ENCODE data around the gene CREG1. TPM values are rescaled to one million over a fixed set of nuclear protein-coding genes. Genes with fewer than 3 reads are reported as not detected.
"Not testable (repeated sequence)": the region's sequence is repeated elsewhere in the genome, so short reads cannot be mapped to it uniquely, and the experiment has no call there.

Gene CREG1
- total RNA-seq, 2 experiments from 2014 or later = 8.0 to 8.2 TPM

DNA sequence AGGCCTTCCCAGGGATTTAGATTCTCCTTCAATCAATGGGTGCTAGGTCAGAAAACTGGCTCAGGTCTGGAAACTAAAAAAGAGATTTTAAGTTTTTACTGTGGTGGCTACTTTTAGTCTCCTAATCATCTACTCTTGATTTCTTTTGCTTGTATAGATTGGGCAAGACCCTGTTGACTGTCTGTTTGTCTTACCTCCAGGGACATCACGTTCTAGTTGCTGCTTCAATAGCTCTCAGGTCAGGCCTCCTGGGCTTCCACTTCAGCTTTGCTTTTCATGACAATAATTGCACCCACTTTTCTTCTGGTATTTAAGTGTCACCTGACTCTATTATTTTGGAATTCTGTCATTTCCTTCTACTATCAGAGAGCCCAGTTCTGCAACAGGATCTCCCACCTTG is 28.5 kb upstream of the CREG1 start:
- H3K4me1 Mint-ChIP-seq = no peaks in the 10 kb centered on the region
- H3K9me3 Mint-ChIP-seq = no peaks in the 10 kb centered on the region
- H3K4me3 Mint-ChIP-seq = no peak overlapping the region
- DNase-seq = no peak
- H3K27me3 Mint-ChIP-seq = peaks cover 5% of the 10 kb centered on the region
- no peaks in the 10 kb centered on the region for H3K36me3 Mint-ChIP-seq (ENCODE audit: low read depth)
- no peak overlapping the region for H3K27ac Mint-ChIP-seq
- ChIA-PET POLR2A (no interaction called here), CTCF (interaction anchor here (1.3 to 1.4 kb wide), 2 partner anchors 31 to 133 kb away, joined by 3 read pairs; no protein-coding TSS in a partner anchor)

DNA sequence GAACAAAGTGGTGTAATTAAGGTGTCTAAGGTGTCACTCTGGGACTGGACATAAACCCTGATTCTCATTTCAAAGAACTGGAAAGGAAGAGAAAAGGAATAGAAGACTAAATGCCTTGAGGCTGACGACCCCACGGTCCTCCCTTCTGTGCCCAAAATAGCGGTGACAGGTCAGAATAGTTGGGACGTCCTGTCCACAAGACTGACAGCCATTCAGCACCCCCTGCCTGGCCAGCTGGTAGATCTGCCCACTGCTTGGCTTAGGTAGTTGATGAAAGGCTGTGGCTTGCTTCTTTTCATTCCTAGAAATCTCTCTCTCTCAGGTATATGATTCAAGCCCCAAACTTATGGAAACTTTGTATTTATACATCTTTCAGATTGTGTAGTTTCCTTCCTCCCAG is 26.4 kb upstream of the CREG1 start:
- Mint-ChIP-seq H3K4me3 (no peak overlapping the region), H3K4me1 (no peaks in the 10 kb centered on the region), H3K27ac (no peak overlapping the region), H3K36me3 (ENCODE audit: low read depth) (no peaks in the 10 kb centered on the region), H3K27me3 (peaks cover 15% of the 10 kb centered on the region), H3K9me3 (no peaks in the 10 kb centered on the region)
- ChIA-PET POLR2A (no interaction called here), CTCF (interaction anchor here (0.7 kb wide), 1 partner anchor 23 kb away, joined by 10 read pairs; no protein-coding TSS in a partner anchor)
- DNase-seq = no peak

DNA sequence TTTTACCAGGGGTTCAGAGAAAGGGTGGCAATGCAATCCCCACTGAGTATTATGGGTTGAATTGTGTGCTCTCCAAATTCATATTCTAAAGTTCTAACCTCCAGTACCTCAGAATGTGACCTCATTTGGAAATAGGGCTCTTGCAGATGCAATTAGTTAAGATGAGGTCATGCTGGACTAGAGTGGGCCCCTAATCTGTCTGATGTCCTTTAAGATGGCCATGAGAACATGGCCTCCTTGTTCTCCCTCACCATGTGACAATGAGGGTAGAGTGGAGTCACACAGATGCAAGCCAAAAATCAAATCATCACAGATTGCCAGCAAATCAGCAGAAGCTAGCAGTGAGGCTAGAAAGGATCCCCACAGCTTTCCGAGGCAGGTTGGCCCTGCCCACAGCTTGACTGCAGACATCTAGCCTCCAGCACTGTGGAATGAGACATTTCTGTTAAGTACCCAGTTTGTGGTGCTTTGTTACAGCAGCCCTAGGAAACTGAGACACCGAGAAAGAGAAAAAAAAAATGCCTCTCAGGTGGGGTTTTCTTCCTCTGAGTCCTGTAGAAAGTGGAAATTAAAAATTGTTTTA is 25.5 kb upstream of the CREG1 start:
- Mint-ChIP-seq H3K9me3 (no peaks in the 10 kb centered on the region), H3K36me3 (ENCODE audit: low read depth) (no peaks in the 10 kb centered on the region), H3K27me3 (peaks cover 15% of the 10 kb centered on the region), H3K4me1 (no peaks in the 10 kb centered on the region), H3K4me3 (no peak overlapping the region), H3K27ac (no peak overlapping the region)
- DNase-seq = no peak
- CTCF ChIA-PET = interaction anchor here (0.6 to 0.7 kb wide), 3 partner anchors 22 to 379 kb away, joined by 3 to 10 read pairs (median 3); no protein-coding TSS in a partner anchor
- POLR2A ChIA-PET = no interaction called here

DNA sequence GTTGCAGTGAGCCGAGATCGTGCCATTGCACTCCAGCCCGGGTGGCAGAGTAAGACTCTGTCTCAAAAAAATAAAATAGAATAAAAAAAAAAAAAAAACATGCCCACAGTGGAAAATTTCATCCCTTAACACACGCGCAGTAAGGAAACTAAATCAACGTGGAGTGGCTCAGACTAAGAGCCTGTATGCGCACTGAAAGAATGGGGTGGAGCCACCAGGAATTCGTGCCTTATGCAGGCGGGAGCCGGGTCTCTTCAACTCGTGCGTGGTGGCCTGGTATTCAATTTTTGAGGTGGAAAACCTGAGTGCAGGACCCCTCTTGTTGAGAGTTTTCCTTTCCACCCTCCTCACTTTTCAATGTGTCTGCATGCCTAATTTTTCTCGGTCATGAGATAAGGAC is 22.1 kb upstream of the CREG1 start:
- Mint-ChIP-seq H3K4me1 (no peaks in the 10 kb centered on the region), H3K27ac (no peak overlapping the region), H3K36me3 (ENCODE audit: low read depth) (peaks cover 4% of the 10 kb centered on the region), H3K27me3 (peaks cover 19% of the 10 kb centered on the region), H3K9me3 (peaks cover 3% of the 10 kb centered on the region), H3K4me3 (no peak overlapping the region)
- ChIA-PET CTCF (interaction anchor here (1.8 kb wide), 1 partner anchor 11 kb away, joined by 5 read pairs; no protein-coding TSS in a partner anchor), POLR2A (no interaction called here)
- no peak for DNase-seq

DNA sequence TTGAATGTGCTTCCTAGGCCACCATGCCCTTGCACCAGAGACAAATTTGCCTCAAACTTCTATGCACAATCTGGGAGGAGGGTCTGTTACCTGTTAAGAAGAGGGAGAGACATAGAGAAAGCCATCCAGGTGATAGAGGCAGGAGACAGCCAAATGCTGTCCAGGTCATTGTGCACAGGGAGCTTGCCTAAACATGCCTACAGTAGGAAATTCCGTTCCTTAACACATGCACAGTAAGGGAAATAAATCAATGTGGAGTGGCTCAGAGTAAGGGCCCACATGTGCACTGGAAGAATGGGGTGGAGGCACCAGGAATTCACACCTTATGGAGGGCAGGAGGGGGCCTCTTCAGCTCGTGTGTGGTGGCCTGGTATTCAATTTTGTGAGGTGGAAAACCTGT is 19.5 kb upstream of the CREG1 start:
- H3K27me3 Mint-ChIP-seq = peaks cover 21% of the 10 kb centered on the region
- ChIA-PET POLR2A (no interaction called here), CTCF (interaction anchor here (1.3 to 1.9 kb wide), 2 partner anchors 9 to 13 kb away, joined by 3 to 7 read pairs; no protein-coding TSS in a partner anchor)
- H3K4me3 Mint-ChIP-seq = no peak overlapping the region
- DNase-seq = no peak
- no peaks in the 10 kb centered on the region for H3K4me1 Mint-ChIP-seq
- H3K9me3 Mint-ChIP-seq = peaks cover 3% of the 10 kb centered on the region
- peaks cover 4% of the 10 kb centered on the region for H3K36me3 Mint-ChIP-seq (ENCODE audit: low read depth)
- no peak overlapping the region for H3K27ac Mint-ChIP-seq

DNA sequence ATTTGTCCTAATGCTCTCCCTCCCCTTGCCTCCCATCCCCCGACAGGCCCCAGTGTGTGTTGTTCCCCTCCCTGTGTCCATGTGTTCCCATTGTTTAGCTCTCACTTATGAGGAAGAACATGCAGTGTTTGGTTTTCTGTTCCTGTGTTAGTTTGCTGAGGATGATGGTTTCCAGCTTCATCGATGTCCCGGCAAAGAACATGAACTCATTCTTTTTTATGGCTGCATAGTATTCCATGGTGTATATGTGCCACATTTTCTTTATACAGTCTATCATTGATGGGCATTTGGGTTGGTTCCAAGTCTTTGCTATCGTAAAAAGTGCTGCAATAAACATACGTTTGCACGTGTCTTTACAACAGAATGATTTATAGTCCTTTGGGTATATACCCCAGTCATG is 17.1 kb upstream of the CREG1 start:
- POLR2A ChIA-PET; H3K4me1 Mint-ChIP-seq; H3K9me3 Mint-ChIP-seq; H3K4me3 Mint-ChIP-seq; H3K27ac Mint-ChIP-seq; DNase-seq; H3K27me3 Mint-ChIP-seq; H3K36me3 Mint-ChIP-seq (ENCODE audit: low read depth): not testable (repeated sequence)
- CTCF ChIA-PET = interaction anchor here (0.6 to 1.1 kb wide), 2 partner anchors 9 to 800 kb away, joined by 3 to 4 read pairs; no protein-coding TSS in a partner anchor

DNA sequence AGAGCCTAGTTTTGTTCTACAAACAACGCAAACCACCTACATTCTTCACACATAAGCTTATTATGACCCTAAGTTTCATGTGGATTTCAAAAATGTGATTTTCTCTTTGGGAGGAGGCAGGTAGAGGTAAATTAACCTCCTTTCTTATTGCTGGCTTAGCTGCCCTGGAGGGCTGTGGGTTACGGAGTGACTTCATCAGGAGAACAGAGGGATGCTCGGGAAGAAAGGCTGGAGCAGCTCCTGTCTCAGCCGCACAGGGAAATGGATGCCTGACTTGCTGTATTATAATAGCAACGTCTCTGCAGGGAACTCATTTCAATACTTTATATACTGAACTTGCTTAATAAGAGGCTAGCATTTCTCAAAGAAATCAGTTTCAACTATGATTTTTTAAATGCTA is 14.1 kb upstream of the CREG1 start:
- H3K4me3 Mint-ChIP-seq = no peak overlapping the region

DNA sequence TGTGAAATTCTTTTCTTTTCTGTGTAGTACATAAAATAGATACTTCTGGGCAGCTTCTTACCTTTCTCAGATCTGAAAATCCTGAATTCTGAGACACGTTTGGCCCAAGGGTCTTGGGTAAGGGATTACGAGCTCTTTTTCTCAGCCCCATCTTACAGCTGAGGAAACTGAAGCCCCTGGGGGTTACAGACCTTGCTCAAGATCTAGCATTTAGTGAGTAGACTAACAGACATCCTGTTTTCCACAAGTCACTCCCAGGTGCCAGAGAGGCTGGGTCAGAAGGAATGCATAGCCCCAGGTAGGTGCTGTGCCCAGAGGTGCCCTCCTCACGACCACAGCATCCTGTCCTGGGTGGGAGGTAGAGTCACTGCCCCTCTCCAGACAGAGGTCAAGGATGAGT is 13.2 kb upstream of the CREG1 start:
- ChIA-PET POLR2A (no interaction called here), CTCF (interaction anchor here (1.6 kb wide), 1 partner anchor 9 kb away, joined by 4 read pairs; no protein-coding TSS in a partner anchor)
- DNase-seq = no peak
- no peak overlapping the region for H3K4me3 Mint-ChIP-seq
- H3K27me3 Mint-ChIP-seq = peaks cover 5% of the 10 kb centered on the region
- H3K36me3 Mint-ChIP-seq (ENCODE audit: low read depth) = no peaks in the 10 kb centered on the region
- H3K9me3 Mint-ChIP-seq = no peaks in the 10 kb centered on the region
- no peak overlapping the region for H3K27ac Mint-ChIP-seq
- H3K4me1 Mint-ChIP-seq = no peaks in the 10 kb centered on the region

More for the DNA sequence above, 14.1 kb upstream of the CREG1 start:
- H3K27me3 Mint-ChIP-seq = peaks cover 7% of the 10 kb centered on the region
- no peaks in the 10 kb centered on the region for H3K4me1 Mint-ChIP-seq
- ChIA-PET CTCF (no interaction called here), POLR2A (no interaction called here)
- no peak overlapping the region for H3K27ac Mint-ChIP-seq
- no peak for DNase-seq
- H3K36me3 Mint-ChIP-seq (ENCODE audit: low read depth) = no peaks in the 10 kb centered on the region
- H3K9me3 Mint-ChIP-seq = no peaks in the 10 kb centered on the region

DNA sequence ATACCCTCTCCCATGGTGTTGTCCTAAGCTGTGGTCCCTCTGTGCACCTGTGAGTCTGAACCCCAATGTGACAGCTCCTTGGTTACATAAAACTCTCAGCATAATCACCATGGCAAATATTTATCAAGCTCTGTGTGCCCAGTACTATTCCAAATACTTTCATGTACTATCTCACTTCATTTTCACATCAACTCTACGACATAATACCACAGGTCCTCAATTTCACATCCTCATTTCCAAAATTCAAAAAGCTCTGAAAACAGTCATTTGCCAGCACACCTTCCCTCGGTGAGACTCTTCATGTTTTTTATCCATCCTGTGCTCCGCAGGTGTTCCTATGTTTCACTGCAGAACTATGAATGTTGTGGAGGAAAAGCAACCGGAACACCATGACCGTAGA is 12.4 kb upstream of the CREG1 start:
- H3K36me3 Mint-ChIP-seq (ENCODE audit: low read depth) = no peaks in the 10 kb centered on the region
- no peak for DNase-seq
- H3K9me3 Mint-ChIP-seq = no peaks in the 10 kb centered on the region
- no peaks in the 10 kb centered on the region for H3K4me1 Mint-ChIP-seq
- CTCF ChIA-PET = interaction anchor here (0.6 to 2.1 kb wide), 5 partner anchors 9 to 24 kb away, joined by 3 to 5 read pairs (median 3); partner anchors contain the start of gene CREG1
- no peak overlapping the region for H3K27ac Mint-ChIP-seq
- peaks cover 5% of the 10 kb centered on the region for H3K27me3 Mint-ChIP-seq
- no peak overlapping the region for H3K4me3 Mint-ChIP-seq
- POLR2A ChIA-PET = no interaction called here

DNA sequence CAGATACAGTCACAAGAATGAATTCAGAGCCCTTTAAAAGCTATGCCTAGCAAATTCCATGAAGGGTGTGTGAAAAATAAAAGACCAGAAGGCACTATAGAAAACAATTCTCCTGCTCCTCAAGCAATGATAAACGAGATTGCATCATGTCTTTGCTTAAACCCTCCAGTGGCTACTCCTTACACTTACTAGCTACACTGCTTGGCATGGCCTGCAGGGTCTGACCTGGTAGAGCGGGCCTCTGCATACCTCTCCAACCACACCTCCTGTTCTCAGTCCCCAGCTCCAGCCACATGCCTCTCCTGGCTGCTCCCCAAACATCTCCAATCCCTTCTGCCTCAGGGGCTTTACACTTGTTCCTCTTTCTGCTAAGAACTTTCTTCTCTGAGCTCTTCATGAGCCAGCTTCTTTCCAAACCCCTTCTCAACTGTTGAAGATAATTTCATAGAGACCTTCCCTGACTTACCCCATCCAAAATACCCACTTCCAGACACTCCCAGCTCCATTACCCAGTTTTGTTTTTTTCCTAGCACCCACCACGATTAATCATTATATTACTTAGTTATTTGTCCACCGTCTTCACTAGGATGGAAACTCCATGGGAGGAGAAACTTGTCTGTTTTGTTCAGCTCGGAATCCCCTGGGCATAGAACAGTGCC is 11.2 kb upstream of the CREG1 start:
- H3K4me3 Mint-ChIP-seq = no peak overlapping the region
- ChIA-PET POLR2A (no interaction called here), CTCF (interaction anchor here (0.6 to 2.8 kb wide), 9 partner anchors 8 to 402 kb away, joined by 3 to 9 read pairs (median 3); partner anchors contain the start of gene CREG1)
- H3K27me3 Mint-ChIP-seq = peaks cover 5% of the 10 kb centered on the region
- no peaks in the 10 kb centered on the region for H3K9me3 Mint-ChIP-seq
- H3K27ac Mint-ChIP-seq = no peak overlapping the region
- H3K4me1 Mint-ChIP-seq = no peaks in the 10 kb centered on the region
- no peak for DNase-seq
- H3K36me3 Mint-ChIP-seq (ENCODE audit: low read depth) = no peaks in the 10 kb centered on the region

DNA sequence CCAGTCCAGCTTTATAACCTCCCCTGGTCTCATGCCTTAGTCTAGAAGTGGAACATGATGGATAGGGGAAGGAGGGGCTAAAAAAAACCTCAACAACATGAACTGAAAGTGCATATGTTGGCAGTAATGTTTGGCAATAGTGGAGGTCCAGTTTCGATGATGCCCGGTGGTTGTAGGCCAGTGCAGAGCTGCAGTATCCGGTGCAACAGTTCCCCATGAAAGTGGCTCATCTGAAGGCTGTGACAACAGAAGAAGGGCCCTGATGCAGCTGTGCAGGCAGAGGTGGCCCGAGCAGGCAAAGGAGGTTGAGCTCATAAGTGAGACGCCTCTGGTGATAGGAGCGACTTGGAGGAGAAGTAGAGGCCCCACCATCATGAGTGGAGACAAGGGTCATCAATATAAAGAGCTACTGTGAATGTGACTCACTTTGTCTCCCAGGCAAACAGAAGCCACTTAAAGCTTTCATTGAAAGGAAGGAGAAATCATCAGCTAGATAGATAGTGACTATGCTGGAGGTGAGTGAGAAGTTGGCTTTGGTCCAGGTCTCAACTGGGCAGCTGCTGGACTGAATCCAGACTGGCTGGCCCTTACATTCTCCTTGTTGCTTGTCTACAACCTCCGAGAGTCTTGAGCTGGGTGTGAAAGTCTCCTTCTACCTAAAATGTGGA is 10.2 kb upstream of the CREG1 start:
- no peaks in the 10 kb centered on the region for H3K9me3 Mint-ChIP-seq
- POLR2A ChIA-PET = no interaction called here

DNA sequence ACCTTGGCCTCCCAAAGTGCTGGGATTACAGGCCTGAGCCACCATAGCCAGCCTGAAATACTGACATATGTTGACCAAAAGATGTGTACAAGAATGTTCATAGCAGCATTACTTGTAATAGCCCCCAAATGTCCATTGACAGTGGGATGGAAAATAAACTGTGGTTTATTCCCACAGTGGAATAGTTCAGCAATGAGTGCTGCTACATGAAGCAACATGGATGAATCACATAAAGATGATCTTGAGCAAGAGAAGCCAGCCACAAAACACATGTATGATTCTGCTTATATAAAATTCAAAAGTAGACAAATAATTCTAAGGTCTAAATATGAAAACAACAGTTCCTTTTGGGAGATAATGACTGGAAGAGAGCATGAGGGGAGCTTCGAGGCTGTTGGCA is 9.1 kb upstream of the CREG1 start:
- H3K9me3 Mint-ChIP-seq = no peaks in the 10 kb centered on the region
- H3K4me1 Mint-ChIP-seq = no peaks in the 10 kb centered on the region
- CTCF ChIA-PET = interaction anchor here (0.6 to 2.8 kb wide), 4 partner anchors 8 to 503 kb away, joined by 3 to 9 read pairs (median 4); partner anchors contain the start of gene CREG1
- no peak overlapping the region for H3K4me3 Mint-ChIP-seq
- H3K27ac Mint-ChIP-seq = no peak overlapping the region
- DNase-seq = no peak
- no peaks in the 10 kb centered on the region for H3K36me3 Mint-ChIP-seq (ENCODE audit: low read depth)
- H3K27me3 Mint-ChIP-seq = peaks cover 13% of the 10 kb centered on the region
- POLR2A ChIA-PET = no interaction called here

More for the DNA sequence above, 10.2 kb upstream of the CREG1 start:
- no peaks in the 10 kb centered on the region for H3K36me3 Mint-ChIP-seq (ENCODE audit: low read depth)
- no peak for DNase-seq
- H3K4me3 Mint-ChIP-seq = no peak overlapping the region
- no peak overlapping the region for H3K27ac Mint-ChIP-seq
- CTCF ChIA-PET = interaction anchor here (0.6 to 2.8 kb wide), 6 partner anchors 9 to 504 kb away, joined by 3 to 9 read pairs (median 4); partner anchors contain the start of gene CREG1
- H3K4me1 Mint-ChIP-seq = no peaks in the 10 kb centered on the region
- peaks cover 8% of the 10 kb centered on the region for H3K27me3 Mint-ChIP-seq

DNA sequence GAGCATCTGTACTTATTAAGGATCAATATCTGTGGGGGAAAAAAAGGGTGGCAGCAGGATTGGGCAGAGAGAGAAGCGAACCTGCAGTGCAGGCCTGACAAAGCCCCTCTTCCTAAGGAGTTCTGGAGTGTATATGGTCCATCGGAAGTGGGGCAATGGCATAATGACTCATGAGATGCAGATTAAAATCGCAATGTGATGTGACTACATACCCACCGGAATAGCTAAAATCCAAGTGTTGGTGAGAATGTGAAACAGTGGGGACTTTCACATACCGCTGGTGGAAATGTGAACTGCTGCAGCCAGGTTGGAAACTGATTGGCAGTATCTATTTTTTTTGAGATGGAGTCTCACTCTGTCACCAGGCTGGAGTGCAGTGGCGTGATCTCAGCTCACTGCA is 8.2 kb upstream of the CREG1 start:
- Mint-ChIP-seq H3K27me3 (peaks cover 15% of the 10 kb centered on the region), H3K4me3 (no peak overlapping the region), H3K27ac (no peak overlapping the region), H3K4me1 (no peaks in the 10 kb centered on the region), H3K36me3 (ENCODE audit: low read depth) (no peaks in the 10 kb centered on the region), H3K9me3 (no peaks in the 10 kb centered on the region)
- ChIA-PET POLR2A (no interaction called here), CTCF (interaction anchor here (0.6 to 2.8 kb wide), 4 partner anchors 8 to 465 kb away, joined by 3 to 9 read pairs (median 4); partner anchors contain the start of gene CREG1)
- DNase-seq = no peak

Data from activated CD4-positive, alpha-beta T cell treated with anti-CD3 and anti-CD28 coated beads, Interleukin-2, amount 10 ng/mL, durations not matched to agents 7 days and 5 days (primary cell).